K562 (cell line): ENCODE measurements around the gene DYNC2I2. TPM values are rescaled to one million over a fixed set of nuclear protein-coding genes. Genes with fewer than 3 reads are reported as not detected.

ENCODE experiments used
- CREM ChIP-seq: IDR thresholded peaks from 2 replicates; pipeline ENCODE4 v1.6.1; 2014; ENCODE audit warnings: antibody characterized with exemption, low read depth
- ELF4 ChIP-seq: fragments of 450-650 bp; formaldehyde crosslinking; IDR thresholded peaks from 2 replicates; pipeline ENCODE4 v1.4.0; 2022; ENCODE audit warnings: missing genetic modification characterization
- KDM4B ChIP-seq, 2 experiments: fragments of 450-650 bp in 1 of 2; sonication (generic) in 1 of 2; IDR thresholded peaks; 2 replicates each; pipeline ENCODE4 v1.6.1; 2016 to 2017; ENCODE audit warnings: borderline replicate concordance in 2 of 2, antibody characterized with exemption in 1 of 2, low read depth in 1 of 2, mild to moderate bottlenecking in 1 of 2
- KLF13 ChIP-seq: fragments of 450-650 bp; IDR thresholded peaks from 2 replicates; pipeline ENCODE4 v1.6.1; 2016; ENCODE audit warnings: missing genetic modification characterization, low read depth, mild to moderate bottlenecking, missing compliant biosample characterization, moderate library complexity, borderline replicate concordance
- MCM5 ChIP-seq: fragments of 450-650 bp; IDR thresholded peaks from 2 replicates; pipeline ENCODE4 v1.6.1; 2016; ENCODE audit warnings: low read depth
- MXI1 ChIP-seq: IDR thresholded peaks from 2 replicates; pipeline ENCODE4 v1.6.1; 2011; ENCODE audit warnings: low read depth, mild to moderate bottlenecking, improper control_type of control experiment, low read length
- SAFB2 ChIP-seq: fragments of 200-400 bp; formaldehyde crosslinking; IDR thresholded peaks from 2 replicates; pipeline ENCODE4 v1.6.1; 2018; ENCODE audit warnings: borderline replicate concordance, low read length, low read depth, moderate library complexity; ENCODE audit not compliant: severe bottlenecking
- SAP30 ChIP-seq: fragments of 200-600 bp; sonication (generic); IDR thresholded peaks from 2 replicates; pipeline ENCODE4 v1.6.1; 2012; ENCODE audit warnings: borderline replicate concordance, low read depth, mild to moderate bottlenecking, moderate library complexity, low read length, control low read depth, inconsistent platforms; ENCODE audit not compliant: insufficient read depth, poor library complexity, severe bottlenecking
- SMARCC2 ChIP-seq: fragments of 450-650 bp; IDR thresholded peaks from 2 replicates; pipeline ENCODE4 v1.6.1; 2017; ENCODE audit warnings: antibody characterized with exemption, moderate library complexity, mild to moderate bottlenecking, low read depth
- TFAP4 ChIP-seq: sonication (generic); formaldehyde crosslinking; IDR thresholded peaks from 2 replicates; pipeline ENCODE4 v1.8.0; 2022; ENCODE audit warnings: missing genetic modification reagents, mild to moderate bottlenecking, moderate library complexity, borderline replicate concordance
- ZBTB40 ChIP-seq, 2 experiments: fragments of 450-650 bp in 1 of 2; sonication (generic) in 1 of 2; formaldehyde crosslinking in 1 of 2; IDR thresholded peaks; 2 replicates each; pipeline versions ENCODE4 v1.7.1 to v1.9.0; 2016 to 2022; ENCODE audit warnings: inconsistent platforms in 1 of 2, mild to moderate bottlenecking in 1 of 2, missing genetic modification reagents in 1 of 2
- ZNF143 ChIP-seq: sonication (generic); formaldehyde crosslinking; IDR thresholded peaks from 2 replicates; pipeline ENCODE4 v1.9.0; 2022; ENCODE audit warnings: mild to moderate bottlenecking, missing genetic modification reagents
- ZNF740 ChIP-seq, 3 experiments: fragments of 200-800 bp in 1 of 3; sonication (Bioruptor generic) in 1 of 3; sonication (generic) in 1 of 3; formaldehyde crosslinking in 1 of 3; IDR thresholded peaks; 2 replicates each; pipeline versions ENCODE4 v1.6.1 to v1.8.0; 2016 to 2022; ENCODE audit warnings: mild to moderate bottlenecking in 2 of 3, missing compliant biosample characterization in 2 of 3, missing genetic modification characterization in 2 of 3, missing genetic modification reagents in 1 of 3
- polyA plus RNA-seq, 8 experiments: library from polyadenylated mRNA; depleted of rRNA in 4 of 8; stranded (reverse) in 5 of 8; unstranded in 3 of 8; fragments of >200 nt; fragmentation: Nextera tagmentation in 2 of 8; fragmentation: Illumina TruSeq in 1 of 8; extraction: Ambion mirVana in 2 of 8; extraction: Trizol in 1 of 8; gene quantifications; 2 replicates each; pipeline versions ENCODE4 v1.2.1 to v1.2.3, GENCODE V29; 2011 to 2014; ENCODE audit warnings: inconsistent platforms in 1 of 8, missing spikeins in 1 of 8
- total RNA-seq, 7 experiments: library from RNA; depleted of rRNA in 6 of 7; stranded (reverse); fragments of >200 nt in 6 of 7; fragmentation: Illumina TruSeq in 2 of 7; extraction: Trizol in 2 of 7; gene quantifications; 2 replicates each; pipeline versions ENCODE4 v1.2.1 to v1.2.3, GENCODE V29; 2011 to 2021; ENCODE audit warnings: low replicate concordance in 1 of 7

DYNC2I2 gene
- total and polyA plus RNA-seq, 9 of the 15 experiments (the other 6 are each of a cell fraction or from before 2014, with no cell fraction given): 1.5 to 249 (median 70.0) TPM

DNA sequence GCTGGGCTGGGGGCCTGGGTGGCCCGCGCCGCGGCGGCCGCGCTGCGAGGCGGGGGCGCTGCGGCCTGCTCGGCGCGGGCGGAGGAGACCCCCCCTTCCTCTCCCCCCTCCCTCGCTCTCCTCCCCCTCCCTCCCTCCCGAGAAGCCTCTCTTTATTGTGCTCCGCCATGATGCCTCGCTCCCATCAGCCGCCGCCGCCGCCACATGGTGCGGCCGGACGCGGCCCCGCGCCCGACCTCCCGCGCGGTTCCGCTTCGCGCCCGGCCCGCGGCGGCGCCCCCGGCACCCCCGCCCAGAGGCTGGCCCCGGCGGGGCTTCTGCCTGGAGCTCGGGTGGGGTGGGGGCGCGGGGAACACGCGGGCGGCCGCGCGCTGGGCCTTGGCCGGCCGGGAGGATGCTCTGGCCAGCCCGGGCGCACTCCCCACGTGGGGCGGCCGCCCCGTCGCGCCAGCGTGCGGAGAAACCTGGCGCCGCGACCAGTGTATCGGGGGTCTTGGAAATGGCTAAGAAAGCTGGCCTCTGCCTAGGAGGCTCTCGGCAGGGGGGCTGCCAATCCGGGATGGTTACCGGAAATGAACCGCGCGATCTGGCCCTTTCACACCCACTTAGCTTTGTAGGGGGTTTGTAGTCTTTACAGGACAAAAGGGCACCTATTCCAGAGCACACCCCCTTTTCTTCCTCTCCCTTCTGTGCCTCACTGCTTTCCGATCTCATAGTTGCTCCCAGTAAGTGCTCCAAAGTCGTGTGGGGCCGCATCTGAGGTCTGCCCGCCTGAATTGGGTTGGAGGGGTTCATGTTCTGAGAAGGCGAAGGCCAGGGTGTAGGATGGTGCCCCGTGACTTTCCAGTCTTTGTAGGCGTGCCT, 33.4 kb upstream of the DYNC2I2 start (continued):
- peak; percentile 65; the same call in 1 of the 2 replicates for TF ChIP-seq ZBTB40 (IDR thresholded peaks at IDR 0.05)
- TF ChIP-seq ZBTB40 (CRISPR knock-in tag; IDR thresholded peaks at IDR 0.05): no peak
- no peak for TF ChIP-seq ZNF740 (CRISPR knock-in tag; IDR thresholded peaks at IDR 0.05)
- 0 out of 4 replicates have a peak, but pooled peaks of 1 of the 2 experiments have one; percentile 28 for TF ChIP-seq ZNF740 (tag; IDR thresholded peaks at IDR 0.05)
- peak; percentile 76; the same call in 1 of the 2 replicates for TF ChIP-seq KLF13 (tag)
- TF ChIP-seq CREM: peak; percentile 66
- TF ChIP-seq SAP30: peak; percentile 95
- TF ChIP-seq TFAP4: 0 out of 2 replicates have a peak, but pooled peaks have one; percentile 14
- no peak for TF ChIP-seq ZNF143 (CRISPR knock-in tag)
- TF ChIP-seq MXI1: no peak
- TF ChIP-seq ELF4 (CRISPR knock-in tag): peak; percentile 50; the same call in 1 of the 2 replicates
- no peak for TF ChIP-seq SAFB2
- no peak for TF ChIP-seq SMARCC2
- 0 out of 4 replicates have a peak, but pooled peaks of 1 of the 2 experiments have one; percentile 12 for TF ChIP-seq KDM4B (IDR thresholded peaks at IDR 0.05; ENCODE audit: borderline replicate concordance in 2 of 2, low read depth in 1 of 2)
- no peak for TF ChIP-seq MCM5
